GM23248 (cell line): Measurements from ENCODE around the gene TRIM54. TPM values are rescaled to one million over a fixed set of nuclear protein-coding genes. Genes with fewer than 3 reads are reported as not detected.
A peak's percentile ranks its signal among the peaks of the same experiment; 100 is the strongest.

Experiments used
- DNase-seq: peaks from one replicate; pipeline ENCODE4 v3.0.0-alpha.2; 2015
- H2AFZ ChIP-seq: fragments of 200-600 bp; sonication (generic); 2 replicates; pipeline ENCODE4 v1.6.1; 2016; ENCODE audit warnings: antibody characterized with exemption
- H3F3A ChIP-seq: fragments of 200-600 bp; sonication (generic); 2 replicates; pipeline ENCODE4 v1.6.1; 2016; ENCODE audit warnings: mild to moderate bottlenecking, antibody characterized with exemption, mixed run types; ENCODE audit not compliant: insufficient read depth
- H3K27ac ChIP-seq: fragments of 200-600 bp; sonication (generic); 2 replicates; pipeline ENCODE4 v1.5.1; 2016; ENCODE audit warnings: mild to moderate bottlenecking
- H3K27me3 ChIP-seq: fragments of 200-600 bp; sonication (generic); replicated peaks from 2 replicates; pipeline ENCODE4 v1.6.1; 2016; ENCODE audit warnings: mild to moderate bottlenecking; ENCODE audit not compliant: insufficient read depth
- H3K36me3 ChIP-seq: fragments of 200-600 bp; sonication (generic); 2 replicates; pipeline ENCODE4 v1.6.1; 2016; ENCODE audit warnings: low read depth, mild to moderate bottlenecking
- H3K4me1 ChIP-seq: fragments of 200-600 bp; sonication (generic); 2 replicates; pipeline ENCODE4 v1.6.1; 2016; ENCODE audit warnings: mild to moderate bottlenecking; ENCODE audit not compliant: insufficient read depth
- H3K4me2 ChIP-seq: fragments of 200-600 bp; sonication (generic); one replicate; pipeline ENCODE4 v1.6.1; 2016; ENCODE audit warnings: mild to moderate bottlenecking; ENCODE audit not compliant: unreplicated experiment
- H3K4me3 ChIP-seq: fragments of 200-600 bp; sonication (generic); 2 replicates; pipeline ENCODE4 v1.5.1; 2016; ENCODE audit warnings: mild to moderate bottlenecking
- H3K79me2 ChIP-seq: fragments of 200-600 bp; sonication (generic); 2 replicates; pipeline ENCODE4 v1.6.1; 2016; ENCODE audit warnings: mild to moderate bottlenecking; ENCODE audit not compliant: insufficient read depth
- H3K9ac ChIP-seq: fragments of 200-600 bp; sonication (generic); 2 replicates; pipeline ENCODE4 v1.6.1; 2016; ENCODE audit warnings: mild to moderate bottlenecking
- H3K9me2 ChIP-seq: fragments of 200-600 bp; sonication (generic); 2 replicates; pipeline ENCODE4 v1.6.1; 2016; ENCODE audit warnings: mixed run types, mild to moderate bottlenecking, moderate library complexity; ENCODE audit not compliant: insufficient read depth
- H3K9me3 ChIP-seq: fragments of 200-600 bp; sonication (generic); one replicate; pipeline ENCODE4 v1.6.1; 2017; ENCODE audit warnings: low read depth
- H4K20me1 ChIP-seq: fragments of 200-600 bp; sonication (generic); 2 replicates; pipeline ENCODE4 v1.6.0; 2016; ENCODE audit not compliant: insufficient read depth
- EZH2 ChIP-seq: fragments of 200-600 bp; sonication (generic); IDR thresholded peaks from 2 replicates; pipeline ENCODE4 v1.6.1; 2018; ENCODE audit warnings: antibody characterized with exemption, mild to moderate bottlenecking; ENCODE audit not compliant: insufficient read depth, poor library complexity, severe bottlenecking
- EZH2phosphoT487 ChIP-seq: fragments of 200-600 bp; sonication (generic); IDR thresholded peaks from 2 replicates; pipeline ENCODE4 v1.6.1; 2018; ENCODE audit warnings: antibody characterized with exemption, moderate library complexity, mild to moderate bottlenecking, low read depth; ENCODE audit not compliant: insufficient read depth
- WGBS, 2 experiments: methylation state at CpG; one replicate each; pipeline ENCODE4 v1.1.6; 2015 to 2017; ENCODE audit warnings: low lambda C conversion rate in 2 of 2, low coverage in 1 of 2; ENCODE audit errors: missing lambda C conversion rate in 2 of 2; 5-methylcytosine and 5-hydroxymethylcytosine counted together
- in situ Hi-C: fragments of 300-500 bp; cut with MboI; formaldehyde crosslinking; loops from 2 replicates; pipeline ENCODE4 v1.15.0; 2020
- polyA plus RNA-seq: library from polyadenylated mRNA; unstranded; fragments of >200 nt; fragmentation: Nextera tagmentation; extraction: Ambion mirVana; gene quantifications from 2 replicates; pipeline ENCODE4 v1.2.1, GENCODE V29; 2016
- total RNA-seq: library from RNA; depleted of rRNA; stranded (reverse); fragments of >200 nt; shearing (Covaris generic); gene quantifications from 2 replicates; pipeline ENCODE4 v1.2.3, GENCODE V29; 2014

Gene TRIM54
- total and polyA plus RNA-seq, 2 experiments from 2014 or later, result not detected

DNA sequence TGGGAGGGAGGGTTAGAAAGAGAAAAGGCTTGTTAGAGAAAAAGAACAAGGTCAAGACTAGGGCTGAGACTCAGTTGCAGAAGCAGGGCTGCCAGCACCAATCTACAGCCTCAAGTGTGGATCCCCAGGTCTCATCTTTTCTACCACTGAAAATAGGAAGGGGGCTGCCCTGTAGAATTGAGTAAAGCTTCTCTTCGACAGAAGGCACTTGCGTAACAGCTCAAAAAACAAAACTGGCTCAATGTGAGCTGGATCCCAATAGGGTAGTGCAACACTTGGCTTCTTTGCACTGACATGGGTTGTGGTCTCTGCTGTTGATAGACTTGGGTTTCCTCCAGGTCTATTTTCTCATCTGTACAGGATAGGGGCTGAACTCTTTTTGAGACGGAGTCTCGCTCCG, 42.5 kb downstream of the TRIM54 start:
- DNase-seq, result no peak
- 95 to 98% methylated on average over 5 of the region's 5 CpGs for WGBS, 2 experiments
- H3K4me1 ChIP-seq, result peaks cover 23% of the 10 kb centered on the region
- no peak overlapping the region for H3K4me3 ChIP-seq
- no peaks in the 10 kb centered on the region for H4K20me1 ChIP-seq
- no peaks in the 10 kb centered on the region for H3K36me3 ChIP-seq
- H3F3A ChIP-seq, result peaks cover 30% of the 10 kb centered on the region
- H3K4me2 ChIP-seq, result no peak overlapping the region
- no peaks in the 10 kb centered on the region for H3K9me3 ChIP-seq
- peaks cover 19% of the 10 kb centered on the region for H3K79me2 ChIP-seq
- no peak overlapping the region for H3K9ac ChIP-seq
- in situ Hi-C loops, result no loop called here
- no peak for TF ChIP-seq EZH2phosphoT487
- no peak for TF ChIP-seq EZH2
- H3K27ac ChIP-seq, result 0 out of 2 replicates have a peak overlapping the region, but pooled peaks have one; percentile 96
- no peaks in the 10 kb centered on the region for H3K27me3 ChIP-seq
- no peaks in the 10 kb centered on the region for H3K9me2 ChIP-seq
- no peak overlapping the region for H2AFZ ChIP-seq

DNA sequence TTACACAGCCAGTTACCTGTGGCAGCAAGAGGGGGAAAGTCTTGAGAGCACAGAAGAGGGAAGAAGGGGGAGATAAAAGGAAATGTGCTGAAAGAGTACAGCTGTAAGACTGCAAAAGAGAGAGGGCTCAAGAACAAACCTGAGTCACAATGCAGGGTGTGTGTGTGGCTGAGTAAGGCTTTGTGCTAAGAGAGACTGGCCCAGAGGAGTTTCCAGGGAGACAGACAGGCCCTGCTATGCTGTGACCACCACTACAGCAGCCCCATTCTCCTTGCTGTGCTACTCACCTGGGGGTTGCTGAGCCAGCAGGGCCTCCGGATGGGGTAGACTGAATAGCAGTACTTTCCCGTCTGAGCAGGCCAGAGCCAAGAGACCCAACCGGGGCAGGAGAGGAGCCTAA, 53.1 kb downstream of the TRIM54 start:
- no peaks in the 10 kb centered on the region for H3K79me2 ChIP-seq
- H3K9me2 ChIP-seq, result no peaks in the 10 kb centered on the region
- no peaks in the 10 kb centered on the region for H3K4me1 ChIP-seq
- H3K4me3 ChIP-seq, result no peak overlapping the region
- WGBS, 2 experiments, result 85 to 91% methylated on average over 3 of the region's 3 CpGs
- no peak overlapping the region for H3K9ac ChIP-seq
- H3K27me3 ChIP-seq, result no peaks in the 10 kb centered on the region
- no peak for DNase-seq
- no peak overlapping the region for H2AFZ ChIP-seq
- H3F3A ChIP-seq, result no peaks in the 10 kb centered on the region
- in situ Hi-C loops, result no loop called here
- peaks cover 29% of the 10 kb centered on the region for H3K36me3 ChIP-seq
- H3K9me3 ChIP-seq, result no peaks in the 10 kb centered on the region
- H4K20me1 ChIP-seq, result no peaks in the 10 kb centered on the region
- no peak overlapping the region for H3K27ac ChIP-seq
- no peak overlapping the region for H3K4me2 ChIP-seq
- TF ChIP-seq EZH2 (no peak), EZH2phosphoT487 (no peak)

GRCh38 chr2:27336173-27336572, 53.9 kb downstream of the TRIM54 start:
- Histone ChIP-seq H3K27ac (no peak overlapping the region), H3K27me3 (no peaks in the 10 kb centered on the region), H3K9me2 (no peaks in the 10 kb centered on the region), H3K4me2 (no peak overlapping the region), H4K20me1 (no peaks in the 10 kb centered on the region), H3K4me3 (no peak overlapping the region), H2AFZ (no peak overlapping the region), H3K36me3 (peaks cover 38% of the 10 kb centered on the region), H3F3A (no peaks in the 10 kb centered on the region), H3K4me1 (no peaks in the 10 kb centered on the region), H3K9ac (no peak overlapping the region), H3K79me2 (no peaks in the 10 kb centered on the region), H3K9me3 (no peaks in the 10 kb centered on the region)
- 85 to 91% methylated on average over 7 of the region's 7 CpGs for WGBS, 2 experiments
- in situ Hi-C loops, result no loop called here
- no peak for DNase-seq
- TF ChIP-seq EZH2 (no peak), EZH2phosphoT487 (no peak)

- peaks cover 100% of the 10 kb centered on the region for H3K79me2 ChIP-seq
- WGBS, 2 experiments, result 96 to 100% methylated on average over 2 of the region's 2 CpGs
- H3K27me3 ChIP-seq, result no peaks in the 10 kb centered on the region
- H3K9me3 ChIP-seq, result no peaks in the 10 kb centered on the region
- H3K4me2 ChIP-seq, result no peak overlapping the region
- in situ Hi-C loops, result no loop called here
- no peaks in the 10 kb centered on the region for H3K36me3 ChIP-seq
- no peaks in the 10 kb centered on the region for H3K9me2 ChIP-seq
- peak overlapping the region; percentile 26; the same call in 1 of the 2 replicates for H3K27ac ChIP-seq
- no peak for TF ChIP-seq EZH2
- TF ChIP-seq EZH2phosphoT487, result no peak
- peak; percentile 38 for DNase-seq
- no peak overlapping the region for H3K4me3 ChIP-seq
- H2AFZ ChIP-seq, result no peak overlapping the region
- H3K4me1 ChIP-seq, result no peaks in the 10 kb centered on the region; the same call in none of the 2 replicates
- H3K9ac ChIP-seq, result no peak overlapping the region
- no peaks in the 10 kb centered on the region for H4K20me1 ChIP-seq
- H3F3A ChIP-seq, result no peaks in the 10 kb centered on the region
Observed at GRCh38 chr2:27347641-27348040, 65.4 kb downstream of the TRIM54 start.
